NCI-H510A treated with DMSO at 0.1 percent for 48 hours (cell line): ENCODE measurements around the gene VPS36.
"Not testable (repeated sequence)": the region's sequence is repeated elsewhere in the genome, so short reads cannot be mapped to it uniquely, and the experiment has no call there.

Experiments
- DNase-seq: peaks from one replicate; lab custom pipeline; 2025; lab: John Stamatoyannopoulos, UW

VPS36 gene

DNA sequence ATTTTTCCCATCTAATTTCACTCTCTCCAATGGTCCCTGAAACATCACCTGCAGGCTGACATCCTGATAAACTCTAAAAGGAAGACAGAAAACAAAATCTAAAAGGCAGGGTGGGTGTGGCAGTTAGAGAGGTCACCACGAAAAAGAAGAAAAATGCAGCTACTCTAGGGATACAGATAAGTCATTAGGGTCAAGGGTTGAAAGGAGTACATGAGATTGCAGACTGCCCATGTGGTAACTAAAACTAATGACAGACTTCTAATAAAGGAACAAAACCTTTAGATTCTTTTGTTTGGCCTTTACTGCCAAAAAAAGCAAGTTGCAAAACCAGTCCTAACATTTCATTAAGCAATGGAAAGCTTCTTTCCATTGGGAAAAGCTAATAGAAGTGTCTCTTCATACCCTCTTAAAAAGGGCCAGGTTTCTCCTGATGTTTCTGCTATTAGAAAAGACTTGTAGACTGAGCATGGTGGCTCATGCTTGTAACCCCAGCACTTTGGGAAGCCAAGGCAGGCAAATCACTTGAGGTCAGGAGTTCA, 75.5 kb downstream of the VPS36 start:
- DNase-seq = no peak

DNA sequence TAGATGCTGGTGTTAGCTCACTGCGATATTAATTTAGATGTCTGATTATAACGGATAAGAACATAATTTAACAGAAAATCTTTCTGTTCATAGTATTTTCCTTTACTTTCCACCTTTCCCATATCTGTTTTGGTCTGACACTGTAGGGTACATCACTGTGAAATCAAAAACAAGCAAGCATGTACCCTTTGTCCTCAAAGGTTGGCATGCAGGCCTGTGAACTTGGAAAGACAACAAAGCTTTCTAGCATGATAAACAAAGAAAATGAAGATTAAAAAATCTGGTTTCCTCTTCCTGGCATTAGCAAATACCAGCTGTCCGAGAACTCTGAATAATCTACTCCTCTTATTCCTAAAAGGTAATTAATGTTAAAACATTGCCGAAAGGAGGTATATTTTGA, 76.0 kb downstream of the VPS36 start:
- no peak for DNase-seq

DNA sequence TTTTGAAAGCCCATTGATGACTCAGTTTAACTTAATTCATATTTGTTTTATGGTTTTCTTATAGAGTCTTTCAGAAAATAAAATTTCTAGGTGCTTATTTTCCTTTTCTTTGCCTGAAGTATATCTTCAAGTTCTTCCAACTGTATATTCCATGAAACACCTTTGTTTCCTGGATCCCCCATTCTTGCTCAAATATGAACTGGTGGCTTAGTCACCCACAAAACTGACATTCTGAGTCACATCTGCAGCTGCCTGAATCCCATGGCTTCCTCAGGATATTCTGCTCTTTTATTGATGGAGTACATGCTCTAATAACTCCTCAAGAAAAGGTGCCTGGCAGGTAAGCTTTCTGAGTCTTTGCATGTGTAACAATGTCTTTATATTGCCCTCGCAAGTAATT, 77.2 kb downstream of the VPS36 start:
- DNase-seq = not testable (repeated sequence)

DNA sequence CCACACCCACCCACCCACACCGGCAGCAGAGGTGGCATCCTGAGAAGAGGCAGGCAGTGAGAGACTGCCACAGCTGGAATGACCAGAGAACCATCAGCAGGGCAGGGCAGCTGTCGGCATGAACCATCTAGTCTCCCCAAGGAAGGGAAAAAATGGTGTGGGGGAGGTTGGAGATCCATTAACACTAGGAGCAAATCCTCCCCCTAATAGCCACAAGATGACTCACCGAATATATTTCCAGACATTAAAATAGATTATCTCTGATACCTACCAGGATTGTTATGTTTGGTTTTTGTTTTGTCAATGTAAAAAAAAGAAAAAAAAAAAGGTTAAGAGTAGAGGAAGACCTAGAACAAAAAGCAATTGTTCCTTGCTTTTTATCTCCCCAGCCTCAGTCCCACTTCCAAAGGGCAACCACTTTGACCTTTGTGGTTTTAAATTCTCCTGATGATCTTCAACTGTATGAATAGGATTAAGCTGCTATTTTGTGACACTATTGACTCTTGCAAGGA, 78.6 kb downstream of the VPS36 start:
- no peak for DNase-seq

DNA sequence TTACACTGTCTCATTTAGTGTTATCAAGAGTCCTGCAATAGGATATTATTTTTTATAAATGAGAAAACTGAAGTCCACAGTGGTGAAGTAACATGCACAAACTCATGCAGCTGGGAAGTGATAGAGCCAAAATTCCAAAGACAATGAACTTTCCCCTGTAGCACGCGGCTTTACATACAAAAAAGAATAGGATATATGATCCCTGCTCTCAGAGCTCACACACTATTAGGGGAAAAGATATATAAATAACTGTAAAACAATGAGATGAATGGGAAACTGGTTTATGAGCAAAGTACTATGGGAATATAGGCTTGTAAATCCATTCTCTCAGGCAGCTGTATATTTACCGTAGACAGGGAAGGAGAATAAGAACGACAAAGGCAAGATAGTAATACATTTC, 84.1 kb downstream of the VPS36 start:
- DNase-seq = no peak
